H1 (cell line): ENCODE data around the gene ANGPTL8. TPM values are rescaled to one million over a fixed set of nuclear protein-coding genes. Genes with fewer than 3 reads are reported as not detected.

ENCODE experiments used
- CHD2 ChIP-seq: IDR thresholded peaks from 2 replicates; pipeline ENCODE4 v1.6.1; 2012; ENCODE audit warnings: low read length, improper control_type of control experiment
- GABPA ChIP-seq: IDR thresholded peaks from 2 replicates; pipeline ENCODE4 v1.6.1; 2011; ENCODE audit warnings: mild to moderate bottlenecking, low read length, moderate library complexity, borderline replicate concordance; ENCODE audit not compliant: insufficient read depth
- HDAC2 ChIP-seq, 2 experiments: fragments of 300-600 bp in 1 of 2; sonication (generic) in 1 of 2; IDR thresholded peaks; 2 replicates each; pipeline ENCODE4 v1.6.1; 2011 to 2012; ENCODE audit warnings: low read depth in 2 of 2, low read length in 2 of 2, mild to moderate bottlenecking in 2 of 2, moderate library complexity in 2 of 2, borderline replicate concordance in 1 of 2, inconsistent platforms in 1 of 2
- SIRT6 ChIP-seq: IDR thresholded peaks from one replicate; pipeline ENCODE4 v1.7.1; 2012; ENCODE audit warnings: low read length, inconsistent platforms
- polyA plus RNA-seq, 7 experiments: library from polyadenylated mRNA; depleted of rRNA in 3 of 7; stranded (reverse) in 5 of 7; unstranded in 2 of 7; fragments of >200 nt in 5 of 7; fragments of 200-250 nt in 2 of 7; gene quantifications; 1 replicate in 5 of 7; 2 replicates in 1 of 7; 4 replicates in 1 of 7; pipeline versions ENCODE4 v1.2.1 to v1.2.3, GENCODE V29; 2011 to 2013; ENCODE audit warnings: missing spikeins in 2 of 7, mixed read lengths in 2 of 7
- total RNA-seq: library from RNA; stranded (reverse); fragmentation: NEBNext Ultra II Directional; extraction: Animal tissue kit (Norgen Biotek cat#: 25700); gene quantifications from 2 replicates; pipeline ENCODE4 v1.2.1, GENCODE V29; 2021
- TF ChIP-seq, protein P1 (sequence below): fragments of 300-600 bp; sonication (generic); IDR thresholded peaks from 2 replicates; pipeline ENCODE4 v1.7.1; 2012; ENCODE audit warnings: low read length, moderate library complexity, mild to moderate bottlenecking, inconsistent platforms; ENCODE audit not compliant: insufficient replicate concordance

The ANGPTL8 gene
- total and polyA plus RNA-seq, 2 of the 8 experiments (the other 6 are each of a cell fraction or from before 2014, with no cell fraction given), result not detected

DNA sequence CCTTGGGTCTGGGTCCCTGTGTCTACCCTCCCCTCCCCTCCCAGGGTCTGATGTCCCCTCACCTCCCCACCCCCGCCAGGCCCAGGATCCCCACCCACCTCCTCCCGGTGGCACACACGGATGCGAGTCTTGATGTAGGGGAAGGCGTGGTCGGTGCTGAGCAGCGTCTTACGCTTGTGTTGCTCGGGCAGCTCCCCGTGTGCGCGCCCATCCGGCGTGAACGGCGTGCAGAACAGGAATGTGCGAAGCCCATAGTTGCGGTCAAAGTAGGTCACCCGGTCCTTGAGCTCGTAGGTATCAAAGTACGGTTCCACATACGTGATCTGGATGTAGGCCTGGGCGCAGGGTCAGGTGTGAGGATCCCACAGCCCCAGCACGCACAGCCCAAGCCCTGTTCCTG, 37.6 kb upstream of the ANGPTL8 start (continued):
- TF ChIP-seq, protein P1, sequence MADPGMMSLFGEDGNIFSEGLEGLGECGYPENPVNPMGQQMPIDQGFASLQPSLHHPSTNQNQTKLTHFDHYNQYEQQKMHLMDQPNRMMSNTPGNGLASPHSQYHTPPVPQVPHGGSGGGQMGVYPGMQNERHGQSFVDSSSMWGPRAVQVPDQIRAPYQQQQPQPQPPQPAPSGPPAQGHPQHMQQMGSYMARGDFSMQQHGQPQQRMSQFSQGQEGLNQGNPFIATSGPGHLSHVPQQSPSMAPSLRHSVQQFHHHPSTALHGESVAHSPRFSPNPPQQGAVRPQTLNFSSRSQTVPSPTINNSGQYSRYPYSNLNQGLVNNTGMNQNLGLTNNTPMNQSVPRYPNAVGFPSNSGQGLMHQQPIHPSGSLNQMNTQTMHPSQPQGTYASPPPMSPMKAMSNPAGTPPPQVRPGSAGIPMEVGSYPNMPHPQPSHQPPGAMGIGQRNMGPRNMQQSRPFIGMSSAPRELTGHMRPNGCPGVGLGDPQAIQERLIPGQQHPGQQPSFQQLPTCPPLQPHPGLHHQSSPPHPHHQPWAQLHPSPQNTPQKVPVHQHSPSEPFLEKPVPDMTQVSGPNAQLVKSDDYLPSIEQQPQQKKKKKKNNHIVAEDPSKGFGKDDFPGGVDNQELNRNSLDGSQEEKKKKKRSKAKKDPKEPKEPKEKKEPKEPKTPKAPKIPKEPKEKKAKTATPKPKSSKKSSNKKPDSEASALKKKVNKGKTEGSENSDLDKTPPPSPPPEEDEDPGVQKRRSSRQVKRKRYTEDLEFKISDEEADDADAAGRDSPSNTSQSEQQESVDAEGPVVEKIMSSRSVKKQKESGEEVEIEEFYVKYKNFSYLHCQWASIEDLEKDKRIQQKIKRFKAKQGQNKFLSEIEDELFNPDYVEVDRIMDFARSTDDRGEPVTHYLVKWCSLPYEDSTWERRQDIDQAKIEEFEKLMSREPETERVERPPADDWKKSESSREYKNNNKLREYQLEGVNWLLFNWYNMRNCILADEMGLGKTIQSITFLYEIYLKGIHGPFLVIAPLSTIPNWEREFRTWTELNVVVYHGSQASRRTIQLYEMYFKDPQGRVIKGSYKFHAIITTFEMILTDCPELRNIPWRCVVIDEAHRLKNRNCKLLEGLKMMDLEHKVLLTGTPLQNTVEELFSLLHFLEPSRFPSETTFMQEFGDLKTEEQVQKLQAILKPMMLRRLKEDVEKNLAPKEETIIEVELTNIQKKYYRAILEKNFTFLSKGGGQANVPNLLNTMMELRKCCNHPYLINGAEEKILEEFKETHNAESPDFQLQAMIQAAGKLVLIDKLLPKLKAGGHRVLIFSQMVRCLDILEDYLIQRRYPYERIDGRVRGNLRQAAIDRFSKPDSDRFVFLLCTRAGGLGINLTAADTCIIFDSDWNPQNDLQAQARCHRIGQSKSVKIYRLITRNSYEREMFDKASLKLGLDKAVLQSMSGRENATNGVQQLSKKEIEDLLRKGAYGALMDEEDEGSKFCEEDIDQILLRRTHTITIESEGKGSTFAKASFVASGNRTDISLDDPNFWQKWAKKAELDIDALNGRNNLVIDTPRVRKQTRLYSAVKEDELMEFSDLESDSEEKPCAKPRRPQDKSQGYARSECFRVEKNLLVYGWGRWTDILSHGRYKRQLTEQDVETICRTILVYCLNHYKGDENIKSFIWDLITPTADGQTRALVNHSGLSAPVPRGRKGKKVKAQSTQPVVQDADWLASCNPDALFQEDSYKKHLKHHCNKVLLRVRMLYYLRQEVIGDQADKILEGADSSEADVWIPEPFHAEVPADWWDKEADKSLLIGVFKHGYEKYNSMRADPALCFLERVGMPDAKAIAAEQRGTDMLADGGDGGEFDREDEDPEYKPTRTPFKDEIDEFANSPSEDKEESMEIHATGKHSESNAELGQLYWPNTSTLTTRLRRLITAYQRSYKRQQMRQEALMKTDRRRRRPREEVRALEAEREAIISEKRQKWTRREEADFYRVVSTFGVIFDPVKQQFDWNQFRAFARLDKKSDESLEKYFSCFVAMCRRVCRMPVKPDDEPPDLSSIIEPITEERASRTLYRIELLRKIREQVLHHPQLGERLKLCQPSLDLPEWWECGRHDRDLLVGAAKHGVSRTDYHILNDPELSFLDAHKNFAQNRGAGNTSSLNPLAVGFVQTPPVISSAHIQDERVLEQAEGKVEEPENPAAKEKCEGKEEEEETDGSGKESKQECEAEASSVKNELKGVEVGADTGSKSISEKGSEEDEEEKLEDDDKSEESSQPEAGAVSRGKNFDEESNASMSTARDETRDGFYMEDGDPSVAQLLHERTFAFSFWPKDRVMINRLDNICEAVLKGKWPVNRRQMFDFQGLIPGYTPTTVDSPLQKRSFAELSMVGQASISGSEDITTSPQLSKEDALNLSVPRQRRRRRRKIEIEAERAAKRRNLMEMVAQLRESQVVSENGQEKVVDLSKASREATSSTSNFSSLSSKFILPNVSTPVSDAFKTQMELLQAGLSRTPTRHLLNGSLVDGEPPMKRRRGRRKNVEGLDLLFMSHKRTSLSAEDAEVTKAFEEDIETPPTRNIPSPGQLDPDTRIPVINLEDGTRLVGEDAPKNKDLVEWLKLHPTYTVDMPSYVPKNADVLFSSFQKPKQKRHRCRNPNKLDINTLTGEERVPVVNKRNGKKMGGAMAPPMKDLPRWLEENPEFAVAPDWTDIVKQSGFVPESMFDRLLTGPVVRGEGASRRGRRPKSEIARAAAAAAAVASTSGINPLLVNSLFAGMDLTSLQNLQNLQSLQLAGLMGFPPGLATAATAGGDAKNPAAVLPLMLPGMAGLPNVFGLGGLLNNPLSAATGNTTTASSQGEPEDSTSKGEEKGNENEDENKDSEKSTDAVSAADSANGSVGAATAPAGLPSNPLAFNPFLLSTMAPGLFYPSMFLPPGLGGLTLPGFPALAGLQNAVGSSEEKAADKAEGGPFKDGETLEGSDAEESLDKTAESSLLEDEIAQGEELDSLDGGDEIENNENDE, result no peak
- TF ChIP-seq GABPA (no peak), SIRT6 (no peak), CHD2 (no peak), HDAC2 (IDR thresholded peaks at IDR 0.05; ENCODE audit: borderline replicate concordance in 1 of 2, low read depth in 2 of 2, low read length in 2 of 2) (no peak)
